AG04449 (cell line): ENCODE results near the gene PSMB8.
A peak's percentile ranks its signal among the peaks of the same experiment; 100 is the strongest.

Source experiments
- CTCF ChIA-PET: fragments of 350-600 bp; formaldehyde crosslinking; extraction: SDS; loops from one replicate; lab custom pipeline; 2021; ENCODE audit warnings: antibody characterized with exemption; lab: Yijun Ruan, JAX
- POLR2A ChIA-PET: fragments of 400-600, 350-600 bp; formaldehyde crosslinking; extraction: SDS; loops from one replicate; lab custom pipeline; 2020; ENCODE audit warnings: antibody characterized with exemption, inconsistent platforms; lab: Yijun Ruan, JAX
- DNase-seq: peaks from one replicate; pipeline ENCODE4 v3.0.0-alpha.2; 2010; ENCODE audit warnings: low read depth, low spot score
- H3K4me3 ChIP-seq: 2 replicates; pipeline ENCODE4 v1.5.1; 2011; ENCODE audit warnings: low read depth, mild to moderate bottlenecking, control low read depth, low read length
- CTCF ChIP-seq: IDR thresholded peaks from one replicate; pipeline ENCODE4 v1.5.1; 2011; ENCODE audit warnings: mild to moderate bottlenecking, moderate library complexity, low read length, control low read depth, inconsistent platforms; ENCODE audit not compliant: insufficient read depth; ENCODE audit errors: missing control alignments

The PSMB8 gene

GRCh38 chr6:32838114-32838958 is 5.5 kb downstream of the PSMB8 start, which contains the start of gene TAP2:
TSS of gene TAP2 (minus strand) at chr6:32838739. CDS start at chr6:32838233, 506 bp downstream.
- TF ChIP-seq CTCF: peak; percentile 97

GRCh38 chr6:32837651-32838113 is 6.2 kb downstream of the PSMB8 start:
- ChIA-PET CTCF (interaction anchor here (1.0 to 11.4 kb wide), 23 partner anchors 11 to 424 kb away, joined by 3 to 402 read pairs (median 9); partner anchors contain the start of genes BRD2, HLA-DMA, PSMB9 and TAP1), POLR2A (interaction anchor here (1.3 to 2.7 kb wide), 5 partner anchors 10 to 135 kb away, joined by 4 to 38 read pairs (median 6); partner anchors contain the start of genes PSMB9 and TAP1)
- peak overlapping the region; percentile 96 for H3K4me3 ChIP-seq
- TF ChIP-seq CTCF: no peak
- no peak for DNase-seq

More at GRCh38 chr6:32838114-32838958, 5.5 kb downstream of the PSMB8 start, which contains the start of gene TAP2:
- ChIA-PET CTCF (interaction anchor here (0.6 to 11.4 kb wide), 42 partner anchors 9 to 643 kb away, joined by 3 to 402 read pairs (median 5); partner anchors contain the start of genes BRD2, HLA-DMA, PSMB9 and TAP1), POLR2A (interaction anchor here (1.3 to 2.7 kb wide), 5 partner anchors 10 to 134 kb away, joined by 4 to 38 read pairs (median 6); partner anchors contain the start of genes PSMB9 and TAP1)
- DNase-seq: peak; percentile 47
- peak within 1 kb of the TSS; percentile 96 for H3K4me3 ChIP-seq

- ChIA-PET CTCF (interaction anchor here (3.9 to 11.4 kb wide), 5 partner anchors 10 to 117 kb away, joined by 25 to 402 read pairs (median 91); partner anchors contain the start of genes HLA-DMA, PSMB9 and TAP1), POLR2A (interaction anchor here (2.7 kb wide), 1 partner anchor 136 kb away, joined by 38 read pairs; no protein-coding TSS in a partner anchor)
- DNase-seq: no peak
- no peak for TF ChIP-seq CTCF
- H3K4me3 ChIP-seq: no peak overlapping the region
Observed at GRCh38 chr6:32836873-32837272, 7.0 kb downstream of the PSMB8 start.

GRCh38 chr6:32835167-32835893 is 8.5 kb downstream of the PSMB8 start:
- CTCF ChIA-PET: interaction anchor here (1.2 to 1.6 kb wide), 3 partner anchors 9 to 422 kb away, joined by 4 to 7 read pairs (median 4); no protein-coding TSS in a partner anchor
- POLR2A ChIA-PET: no interaction called here

GRCh38 chr6:32833664-32834063 is 10.2 kb downstream of the PSMB8 start:
- no peak for DNase-seq
- no peak for TF ChIP-seq CTCF
- no peak overlapping the region for H3K4me3 ChIP-seq
- CTCF ChIA-PET: interaction anchor here (2.5 kb wide), 1 partner anchor 34 kb away, joined by 8 read pairs; no protein-coding TSS in a partner anchor
- POLR2A ChIA-PET: no interaction called here

More at GRCh38 chr6:32835167-32835893, 8.5 kb downstream of the PSMB8 start:
- DNase-seq: no peak
- no peak for TF ChIP-seq CTCF
- no peak overlapping the region for H3K4me3 ChIP-seq
